Measurements from ENCODE around the gene CNTN4. TPM values are rescaled to one million over a fixed set of nuclear protein-coding genes. Genes with fewer than 3 reads are reported as not detected.

The CNTN4 gene
- total RNA-seq (2021; fragmentation: NEBNext Ultra II Directional; extraction: Animal tissue kit (Norgen Biotek cat#: 25700)), result 2.2 and 3.3 TPM in 2 replicates
- 0.30 and 0.41 TPM in 2 replicates for polyA plus RNA-seq (2011; rRNA removed)
- polyA plus RNA-seq (2011; cell fraction: cytosol; rRNA removed), result 0.61 TPM
- 1.3 TPM for polyA plus RNA-seq (2011; cell fraction: nucleus; rRNA removed)
- polyA plus RNA-seq (2012, experiment 1 of 2), result 0.60 to 2.3 TPM (median 0.78 TPM) in 4 replicates
- polyA plus RNA-seq (2012, experiment 2 of 2), result not detected
- 1.1 TPM for polyA plus RNA-seq (2013, experiment 1 of 2)
- 0.98 TPM for polyA plus RNA-seq (2013, experiment 2 of 2)
- polyA minus RNA-seq (2011; rRNA and poly(A)+ RNA removed), result 1.2 and 3.1 TPM in 2 replicates
- 2.0 TPM for polyA minus RNA-seq (2011; cell fraction: cytosol; rRNA and poly(A)+ RNA removed)
- polyA minus RNA-seq (2011; cell fraction: nucleus; rRNA and poly(A)+ RNA removed), result 8.5 TPM
- long read RNA-seq, experiment 1, partial matches to known transcripts, result 1 of 2 reads
- long read RNA-seq, experiment 1, other reads (novel, unspliced or antisense), result 0 of 2 reads
- long read RNA-seq, experiment 2, result 0 reads

- no peak within 1 kb of the TSS for H3K56ac ChIP-seq (replicated peaks; ENCODE audit: insufficient read length, low read depth, low read length)
- no peak within 1 kb of the TSS for H3K23ac ChIP-seq (ENCODE audit: insufficient read length)
- ChIA-PET POLR2A (ENCODE audit: partially characterized antibody) (no interaction called here), CTCF (ENCODE audit: partially characterized antibody) (interaction anchor here (0.7 to 1.2 kb wide), 3 partner anchors 52 to 1011 kb away, joined by 3 to 4 read pairs (median 3); no protein-coding TSS in a partner anchor)
- H4K8ac ChIP-seq (ENCODE audit: extremely low read depth, insufficient read depth, low read length), result peak within 1 kb of the TSS; percentile 79
- peaks cover 0 to 10% (median 0%) of the 10 kb centered on the region in 4 experiments; a peak in 2 of 7 replicates for H3K4me1 ChIP-seq (replicated peaks in 1 of 4; ENCODE audit: control insufficient read depth in 3 of 4, insufficient read depth in 4 of 4, low read length in 3 of 4)
- no peak within 1 kb of the TSS for H2BK120ac ChIP-seq (replicated peaks; ENCODE audit: low read depth, low read length)
- peak within 1 kb of the TSS; percentile 54 to 67 (median 61) for H3K4me3 ChIP-seq (ENCODE audit: extremely low read depth in 1 of 4, insufficient read depth in 2 of 4, low read depth in 3 of 4, low read length in 4 of 4)
- no peak within 1 kb of the TSS for H2BK5ac ChIP-seq (ENCODE audit: low read depth, low read length)
- no peaks in the 10 kb centered on the region for H3K36me3 ChIP-seq (ENCODE audit: control insufficient read depth in 2 of 4, insufficient read depth in 4 of 4, low read length in 3 of 4)
- H2AFZ ChIP-seq (ENCODE audit: low read length), result peak within 1 kb of the TSS; percentile 68
- no peak within 1 kb of the TSS for H3K4ac ChIP-seq (replicated peaks; ENCODE audit: insufficient read length, low read depth, low read length)
- H4K20me1 ChIP-seq (replicated peaks in 1 of 2; ENCODE audit: control insufficient read depth in 1 of 2, insufficient read depth in 2 of 2, low read length in 2 of 2), result peaks cover 1 to 2% of the 10 kb centered on the region in 2 experiments
- no peak within 1 kb of the TSS for H2BK15ac ChIP-seq (ENCODE audit: low read length)
- WGBS, 2 experiments (ENCODE audit: extremely low coverage in 1 of 2, insufficient coverage in 1 of 2, insufficient read length in 1 of 2, insufficient replicate concordance in 2 of 2, low coverage in 1 of 2, low lambda C conversion rate in 2 of 2, missing lambda C conversion rate in 1 of 2), result 2% methylated on average over 33 of the region's 86 CpGs; no CpG with 5 or more reads in 1 of the 2 experiments
- H4K5ac ChIP-seq (ENCODE audit: insufficient read length, low read depth, low read length), result no peak within 1 kb of the TSS
- H2BK20ac ChIP-seq (ENCODE audit: low read length), result no peak within 1 kb of the TSS
- peak within 1 kb of the TSS; percentile 92 to 95 for H3K4me2 ChIP-seq (ENCODE audit: insufficient read depth in 1 of 2, low read depth in 2 of 2, low read length in 2 of 2)
- peaks cover 14% of the 10 kb centered on the region; the same call in 1 of the 2 replicates for H3K23me2 ChIP-seq (ENCODE audit: low read depth, low read length)
- peak within 1 kb of the TSS in 2 of 4 experiments; percentile 15 to 29; a peak in 4 of 7 replicates for H3K9ac ChIP-seq (replicated peaks in 1 of 4; ENCODE audit: extremely low read depth in 1 of 4, low read depth in 3 of 4, low read length in 3 of 4)
- H3K79me1 ChIP-seq (ENCODE audit: low read depth, low read length), result no peaks in the 10 kb centered on the region
- no peaks in the 10 kb centered on the region for H3K79me2 ChIP-seq (ENCODE audit: control insufficient read depth in 1 of 2, insufficient read depth in 2 of 2, low read length in 2 of 2)
- 0 out of 4 replicates have a peak, but pooled peaks cover 0 to under 1% of the 10 kb centered on the region in 2 experiments for H3K9me3 ChIP-seq (ENCODE audit: insufficient read depth in 2 of 2, low read depth in 1 of 2, low read length in 1 of 2)
- peaks cover 10 to 47% (median 39%) of the 10 kb centered on the region in 4 experiments for H3K27me3 ChIP-seq (replicated peaks in 1 of 4; ENCODE audit: control insufficient read depth in 3 of 4, extremely low read depth in 1 of 4, insufficient read depth in 3 of 4, low read length in 3 of 4)
- H2AK5ac ChIP-seq (ENCODE audit: low read depth, low read length), result no peak within 1 kb of the TSS
- no peak within 1 kb of the TSS for H3K14ac ChIP-seq (ENCODE audit: insufficient read length)
- peak within 1 kb of the TSS; percentile 71 for H3K18ac ChIP-seq (ENCODE audit: extremely low read depth, low read length)
- H2BK12ac ChIP-seq (ENCODE audit: low read depth, low read length), result no peak within 1 kb of the TSS
- H3K27ac ChIP-seq (ENCODE audit: low read depth, low read length), result no peak within 1 kb of the TSS
- no peak within 1 kb of the TSS for H4K91ac ChIP-seq (replicated peaks; ENCODE audit: insufficient read length, low read length)
- peak; percentile 65 to 81 for DNase-seq (ENCODE audit: low read depth in 1 of 2, low spot score in 2 of 2)
- FAIRE-seq, result no peak
- TF ChIP-seq GABPA (IDR thresholded peaks at IDR 0.05; ENCODE audit: borderline replicate concordance, insufficient read depth, low read length), result no peak
- TF ChIP-seq SIRT6 (IDR thresholded peaks at IDR 0.05; ENCODE audit: low read length), result no peak
- no peak for TF ChIP-seq RXRA (IDR thresholded peaks at IDR 0.05; ENCODE audit: insufficient read depth, low read depth, low read length)
- no peak for TF ChIP-seq CBX5 (IDR thresholded peaks at IDR 0.05; ENCODE audit: low read depth, low read length)
- TF ChIP-seq POLR2A (IDR thresholded peaks at IDR 0.05; ENCODE audit: control extremely low read depth in 1 of 2, low read depth in 2 of 2, low read length in 2 of 2), result no peak
- TF ChIP-seq HDAC2 (IDR thresholded peaks at IDR 0.05; ENCODE audit: borderline replicate concordance in 1 of 2, low read depth in 2 of 2, low read length in 2 of 2), result 0 out of 4 replicates have a peak, but pooled peaks of 1 of the 2 experiments have one; percentile 55
- TF ChIP-seq KDM4A (IDR thresholded peaks at IDR 0.05; ENCODE audit: low read depth, low read length, severe bottlenecking), result peak; percentile 27
- no peak for TF ChIP-seq SAP30 (IDR thresholded peaks at IDR 0.05; ENCODE audit: insufficient read depth, insufficient replicate concordance, low read length)
- no peak for TF ChIP-seq GTF2F1 (IDR thresholded peaks at IDR 0.05; ENCODE audit: borderline replicate concordance, low read depth, low read length)
- TF ChIP-seq BCL11A (IDR thresholded peaks at IDR 0.05; ENCODE audit: low read depth in 2 of 2, low read length in 2 of 2), result no peak
Measured at GRCh38 chr3:2098398-2099027, at the start of gene CNTN4. Gene CNTN4, plus strand, starts transcription at chr3:2098866.
